ENCODE results near the gene MRTFB.

DNA sequence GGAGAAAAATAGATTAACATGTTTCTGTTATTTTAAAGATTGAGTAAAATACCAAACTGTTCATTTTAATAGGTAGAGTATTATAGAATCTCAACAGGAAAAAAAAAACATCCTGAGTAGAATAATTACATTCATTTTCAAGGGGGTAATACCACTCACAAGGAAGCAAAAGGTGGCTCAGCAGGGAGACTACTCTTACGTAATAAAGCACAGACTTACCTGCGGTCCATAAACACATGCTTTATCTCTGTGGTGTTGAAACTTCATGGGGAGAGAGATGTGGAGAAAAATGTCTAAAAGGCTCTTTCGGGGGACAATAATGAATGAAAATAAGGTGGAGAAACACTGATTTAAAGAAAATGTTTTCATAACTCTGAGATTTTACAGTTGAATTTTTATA, 171.7 kb downstream of the MRTFB start:
- TF ChIP-seq, protein P1, sequence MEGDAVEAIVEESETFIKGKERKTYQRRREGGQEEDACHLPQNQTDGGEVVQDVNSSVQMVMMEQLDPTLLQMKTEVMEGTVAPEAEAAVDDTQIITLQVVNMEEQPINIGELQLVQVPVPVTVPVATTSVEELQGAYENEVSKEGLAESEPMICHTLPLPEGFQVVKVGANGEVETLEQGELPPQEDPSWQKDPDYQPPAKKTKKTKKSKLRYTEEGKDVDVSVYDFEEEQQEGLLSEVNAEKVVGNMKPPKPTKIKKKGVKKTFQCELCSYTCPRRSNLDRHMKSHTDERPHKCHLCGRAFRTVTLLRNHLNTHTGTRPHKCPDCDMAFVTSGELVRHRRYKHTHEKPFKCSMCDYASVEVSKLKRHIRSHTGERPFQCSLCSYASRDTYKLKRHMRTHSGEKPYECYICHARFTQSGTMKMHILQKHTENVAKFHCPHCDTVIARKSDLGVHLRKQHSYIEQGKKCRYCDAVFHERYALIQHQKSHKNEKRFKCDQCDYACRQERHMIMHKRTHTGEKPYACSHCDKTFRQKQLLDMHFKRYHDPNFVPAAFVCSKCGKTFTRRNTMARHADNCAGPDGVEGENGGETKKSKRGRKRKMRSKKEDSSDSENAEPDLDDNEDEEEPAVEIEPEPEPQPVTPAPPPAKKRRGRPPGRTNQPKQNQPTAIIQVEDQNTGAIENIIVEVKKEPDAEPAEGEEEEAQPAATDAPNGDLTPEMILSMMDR (conservative IDR thresholded peaks at IDR 0.05 in 1 of 2, IDR thresholded peaks at IDR 0.05 in 1 of 2; ENCODE audit: low read depth in 1 of 2, low read length in 2 of 2), result no peak
- TF ChIP-seq EZH2 (IDR thresholded peaks at IDR 0.05; ENCODE audit: low read length, missing control alignments), result no peak

Measured in fibroblast of lung (primary cell).